ENCODE results near the gene PLBD2. TPM values are rescaled to one million over a fixed set of nuclear protein-coding genes. Genes with fewer than 3 reads are reported as not detected.
"Not testable (repeated sequence)": the region's sequence is repeated elsewhere in the genome, so short reads cannot be mapped to it uniquely, and the experiment has no call there.

PLBD2 gene
- total RNA-seq, 1 donor from 2014 or later = 31.8 TPM

DNA sequence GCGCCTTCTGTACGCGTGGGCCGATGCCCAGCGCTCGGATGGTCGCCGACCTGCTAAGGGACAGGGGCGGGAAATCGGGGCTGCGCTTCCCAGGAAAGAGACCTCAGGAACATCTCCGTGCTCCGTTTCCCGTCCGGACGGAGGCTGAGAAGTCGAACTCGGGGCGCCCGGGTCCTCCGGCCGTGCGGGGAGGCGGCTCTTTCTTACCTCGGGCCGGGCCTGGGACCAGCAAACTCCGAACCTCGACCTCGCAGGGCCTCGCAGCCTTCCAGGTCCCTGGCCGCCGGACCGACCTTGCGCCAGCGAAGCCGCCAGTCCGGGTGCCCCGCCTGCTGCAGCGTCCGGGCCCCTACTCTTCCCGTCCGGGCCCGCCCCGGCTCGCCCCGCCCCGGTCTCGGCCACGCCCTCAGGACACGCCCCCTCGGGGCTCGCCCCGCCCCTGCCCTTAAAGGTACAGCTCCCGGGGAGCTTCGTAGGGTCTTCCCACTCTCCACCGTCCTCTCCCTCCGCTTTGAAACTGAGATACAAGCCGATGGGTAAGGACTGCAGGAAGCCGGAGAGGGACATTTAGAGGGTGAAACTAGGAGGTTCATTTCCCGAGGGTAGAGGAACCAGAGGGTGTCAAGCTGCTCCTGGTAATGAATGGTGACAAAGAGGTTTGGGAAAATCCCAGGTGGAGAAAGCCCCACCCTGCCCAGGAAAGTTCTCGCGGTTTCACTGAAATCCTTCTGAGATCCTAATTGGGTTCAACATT, 23.4 kb upstream of the PLBD2 start, which contains the start of gene SLC8B1:
TSS of gene SLC8B1 (minus strand) at position 324 of the 754 bp plus-strand sequence. CDS start 2,231 bp downstream, outside the sequence.
- DNase-seq (ENCODE audit: low spot score) = peak; percentile 91

DNA sequence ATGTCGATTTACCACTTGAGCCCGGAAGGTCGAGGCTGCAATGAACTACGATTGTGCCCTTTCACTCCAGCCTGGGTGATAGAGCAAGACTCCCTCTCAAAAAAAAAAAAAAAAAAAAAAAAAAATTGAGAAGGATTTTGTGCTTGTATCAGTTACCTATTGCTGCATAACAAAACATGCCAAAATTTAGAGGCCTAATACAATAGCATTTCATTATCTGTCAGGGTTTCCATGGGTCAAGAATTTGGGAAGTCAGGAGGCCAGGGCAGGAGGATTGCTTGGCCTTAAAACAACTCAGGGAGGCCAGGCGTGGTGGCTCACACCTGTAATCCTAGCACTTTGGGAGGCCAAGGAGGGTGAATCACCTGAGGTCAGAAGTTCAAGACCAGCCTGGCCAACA, 18.8 kb upstream of the PLBD2 start:
- DNase-seq (ENCODE audit: low spot score) = no peak

DNA sequence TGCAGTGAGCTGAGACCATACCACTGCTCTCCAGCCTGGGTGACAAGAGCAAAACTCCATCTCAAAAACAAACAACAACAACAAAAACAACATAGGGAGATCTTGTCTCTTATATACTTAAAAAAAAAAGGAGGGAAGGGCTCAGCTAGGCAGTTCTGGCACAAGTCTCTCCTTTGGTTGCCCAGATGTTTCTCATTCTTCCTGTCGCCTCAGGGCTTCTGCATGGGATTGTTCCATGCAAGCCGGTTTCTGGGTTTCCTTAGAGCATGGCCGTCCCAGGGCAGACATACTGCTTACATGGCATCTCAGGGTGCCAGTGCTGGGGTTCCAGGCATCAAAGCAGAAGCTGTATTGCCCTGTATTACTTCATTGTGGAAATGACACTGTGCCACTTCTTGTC, 18.3 kb upstream of the PLBD2 start:
- no peak for DNase-seq (ENCODE audit: low spot score)

DNA sequence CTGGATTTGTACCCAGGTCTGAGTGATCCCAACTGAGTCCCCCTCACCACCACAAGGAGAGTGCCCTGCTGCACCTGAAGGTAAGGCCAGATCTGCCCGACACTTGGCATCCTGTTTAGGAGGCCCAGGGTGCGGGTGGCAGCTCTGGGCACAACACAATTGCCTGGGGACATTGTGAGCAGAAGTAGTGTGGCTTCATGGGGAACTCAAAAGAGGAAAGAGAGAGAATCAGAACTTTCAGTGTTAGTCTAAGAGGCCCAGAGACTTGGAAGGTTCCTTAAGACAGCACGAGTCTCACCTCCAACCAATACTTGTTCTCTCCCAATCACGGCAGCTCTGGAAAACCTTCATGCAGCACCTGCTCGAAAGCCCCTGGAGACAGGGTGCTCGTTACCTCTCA, 16.9 kb upstream of the PLBD2 start:
- DNase-seq (ENCODE audit: low spot score) = no peak

DNA sequence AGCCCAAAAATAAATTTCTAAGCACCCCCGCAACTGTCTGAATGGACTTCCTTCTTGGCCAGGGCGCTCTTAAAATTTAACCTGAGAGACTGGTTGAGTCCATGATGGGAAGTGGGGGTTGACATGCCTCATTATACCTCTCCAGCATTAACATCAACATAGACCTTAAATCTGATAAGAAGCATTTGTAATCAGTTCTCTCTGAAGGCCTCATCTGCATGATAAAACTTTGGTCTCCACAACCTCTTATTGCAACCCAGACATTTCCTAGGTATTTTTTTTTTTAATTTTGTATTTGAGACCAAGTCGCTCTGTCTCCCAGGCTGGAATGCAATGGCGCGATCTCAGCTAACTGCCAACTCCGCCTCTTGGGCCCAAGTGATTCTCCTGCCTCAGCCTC, 13.1 kb upstream of the PLBD2 start:
- DNase-seq (ENCODE audit: low spot score) = no peak

DNA sequence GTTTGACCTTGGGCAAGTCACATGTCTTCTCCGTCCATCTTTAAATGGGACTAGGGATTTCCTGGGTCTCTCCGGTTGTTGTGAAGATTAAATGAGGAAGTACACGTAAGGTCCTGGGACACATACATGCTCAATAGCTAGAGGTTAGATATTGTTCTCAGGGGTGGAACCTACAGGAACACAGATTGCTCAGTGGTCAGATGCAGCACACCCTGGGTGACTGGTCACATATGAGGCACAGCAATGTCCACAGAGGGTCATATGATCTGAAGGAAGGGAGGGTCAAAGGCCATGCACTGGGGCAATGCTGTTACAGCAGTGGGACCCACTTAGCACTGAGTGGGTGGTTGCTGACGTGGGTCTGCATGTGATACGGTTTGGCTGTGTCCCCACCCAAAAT, 12.0 kb upstream of the PLBD2 start:
- DNase-seq (ENCODE audit: low spot score) = no peak

DNA sequence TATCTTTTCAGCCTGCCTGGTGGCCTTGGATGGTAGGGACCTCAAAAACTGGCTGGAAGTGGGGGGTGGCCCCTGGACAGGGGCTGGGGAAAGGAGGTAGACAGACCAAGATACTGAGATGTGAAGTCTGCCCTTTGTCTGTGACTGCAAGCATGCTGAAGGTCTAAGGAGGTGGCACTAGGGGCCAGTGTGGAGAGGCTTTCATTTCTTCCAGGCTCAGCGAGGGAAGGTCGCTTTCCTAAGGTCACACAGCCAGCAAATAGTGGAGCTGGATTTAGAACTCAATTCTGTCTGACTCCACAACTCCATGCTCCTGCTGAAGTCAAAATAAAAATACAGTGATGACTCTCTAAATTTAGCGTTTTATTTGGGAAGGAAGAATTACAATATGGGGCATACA, 11.3 kb upstream of the PLBD2 start:
- DNase-seq (ENCODE audit: low spot score) = no peak

DNA sequence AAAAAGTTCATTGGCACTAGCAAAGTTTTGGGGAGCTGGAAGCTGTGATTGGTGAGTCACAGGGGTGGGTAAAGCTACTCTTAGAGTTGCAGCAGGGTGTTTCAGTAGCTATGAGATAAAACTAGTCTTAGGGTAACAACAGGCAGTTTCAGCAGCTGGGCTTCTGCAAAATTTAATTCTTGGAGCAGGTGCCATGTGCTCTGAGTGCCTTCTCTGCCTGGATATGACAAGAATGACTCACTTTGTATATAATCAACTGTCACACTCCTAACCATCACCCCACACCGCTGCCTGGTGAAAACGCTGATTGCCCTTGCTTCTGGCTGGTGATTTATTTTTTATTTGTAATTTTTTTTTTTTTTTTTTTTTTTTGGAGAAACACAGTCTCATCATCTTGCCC, 10.5 kb upstream of the PLBD2 start:
- no peak for DNase-seq (ENCODE audit: low spot score)

DNA sequence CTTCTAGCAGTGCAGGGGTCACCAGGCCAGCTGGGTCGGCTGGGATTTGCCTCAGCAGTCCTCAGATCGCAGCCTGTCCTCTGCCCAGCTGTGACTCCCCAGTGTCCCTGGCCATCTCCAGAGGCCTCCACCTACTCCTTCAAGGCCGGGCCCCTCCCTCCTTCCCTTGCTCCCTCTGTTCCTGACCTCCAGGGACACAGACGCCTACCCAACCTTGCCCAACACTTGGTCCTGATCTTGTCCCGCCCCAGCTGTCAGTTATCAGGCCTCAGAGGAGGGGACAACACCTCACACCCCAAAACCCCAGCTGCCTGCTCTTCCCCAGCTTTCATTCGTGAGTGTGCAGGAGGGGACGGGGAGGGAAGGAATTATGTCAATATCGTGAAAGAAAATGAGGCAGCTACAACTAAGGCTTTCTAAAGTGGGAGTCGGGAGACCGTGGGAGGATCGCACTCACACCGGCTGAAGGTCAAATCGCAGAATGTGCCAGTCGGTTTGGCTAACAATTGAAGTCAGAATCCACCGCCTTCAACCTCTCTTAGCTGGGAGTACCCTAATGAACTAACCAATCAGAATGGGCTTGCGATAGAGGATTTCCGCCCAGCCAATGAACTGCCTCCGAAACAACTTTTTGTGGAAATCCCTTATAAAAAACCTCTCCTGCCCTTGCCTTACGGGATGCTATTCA, 9.4 kb upstream of the PLBD2 start:
- DNase-seq (ENCODE audit: low spot score) = no peak

DNA sequence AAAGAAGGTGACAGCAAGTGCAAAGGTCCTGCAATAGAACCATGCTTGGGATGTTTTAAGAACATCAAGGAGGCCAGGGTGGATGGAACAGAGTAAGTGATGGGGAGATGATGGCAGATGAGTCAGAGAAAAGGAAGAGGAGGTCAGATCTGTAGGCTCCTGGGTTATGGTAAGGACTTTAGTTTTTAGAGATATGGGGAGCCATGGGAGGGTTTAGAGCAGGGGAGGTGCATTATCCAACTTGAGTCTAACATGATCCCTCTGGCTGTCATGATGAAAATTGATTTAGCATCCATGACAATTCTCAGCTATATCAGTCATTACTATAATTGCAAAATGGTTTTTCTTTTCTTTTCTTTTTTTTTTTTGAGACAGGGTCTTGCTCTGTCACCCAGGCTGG, 7.3 kb upstream of the PLBD2 start:
- DNase-seq (ENCODE audit: low spot score) = no peak

DNA sequence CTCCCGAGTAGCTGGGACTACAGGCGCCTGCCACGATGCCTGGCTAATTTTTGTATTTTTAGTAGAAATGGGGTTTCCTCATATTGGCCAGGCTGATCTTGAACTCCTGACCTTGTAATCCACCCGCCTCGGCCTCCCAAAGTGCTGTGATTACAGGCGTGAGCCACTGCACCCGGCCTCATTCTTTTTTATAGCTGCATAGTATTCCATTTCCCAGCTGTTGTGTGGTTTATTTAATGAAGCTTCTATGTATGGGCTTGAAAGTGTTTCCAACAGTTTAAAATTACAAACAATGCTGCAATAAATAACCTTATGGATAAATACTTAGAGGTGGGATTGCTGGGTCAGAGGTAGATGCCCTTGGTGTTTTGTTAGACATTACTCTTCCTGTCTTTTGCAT, 4.2 kb upstream of the PLBD2 start:
- not testable (repeated sequence) for DNase-seq (ENCODE audit: low spot score)

DNA sequence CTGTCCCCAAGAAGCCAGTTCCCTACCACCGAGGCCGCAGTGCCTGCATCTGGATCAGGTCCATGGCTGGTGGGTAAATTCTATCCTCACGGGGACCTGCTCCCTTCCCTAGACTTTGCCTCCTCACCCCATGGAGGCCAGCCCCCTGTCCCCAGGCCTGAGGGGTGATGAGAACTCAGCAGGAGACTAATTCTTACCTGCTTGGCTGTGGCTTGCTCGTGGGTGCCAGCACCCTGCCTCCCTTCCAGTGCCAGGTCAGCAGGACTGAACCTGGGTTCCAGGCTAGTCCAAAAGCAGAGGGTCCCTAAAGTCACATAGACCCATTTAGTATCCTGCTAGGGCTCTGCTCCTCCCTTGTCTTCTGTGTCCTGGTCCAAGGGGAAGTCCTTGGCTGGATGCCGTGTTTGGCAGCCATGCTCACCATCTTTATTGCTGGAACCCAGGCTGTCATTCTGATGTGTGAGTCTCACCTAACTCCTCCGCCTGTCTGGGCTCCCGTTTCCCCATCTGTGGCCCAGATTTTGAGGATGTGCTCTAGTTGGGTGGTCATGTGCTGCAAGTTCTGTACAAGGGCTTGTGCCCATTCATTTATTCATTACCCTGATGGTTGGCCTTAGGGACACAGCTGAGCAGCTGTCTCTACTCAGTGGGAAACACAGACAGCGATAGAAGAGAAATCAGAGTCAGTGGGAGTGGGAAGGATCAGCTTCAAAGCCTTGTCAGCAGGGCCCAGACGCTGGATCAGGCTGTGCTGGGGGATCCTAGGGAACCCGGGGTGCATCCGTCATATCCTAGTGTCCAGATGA, 949 bp downstream of the PLBD2 start:
- peak; percentile 63 for DNase-seq (ENCODE audit: low spot score)

DNA sequence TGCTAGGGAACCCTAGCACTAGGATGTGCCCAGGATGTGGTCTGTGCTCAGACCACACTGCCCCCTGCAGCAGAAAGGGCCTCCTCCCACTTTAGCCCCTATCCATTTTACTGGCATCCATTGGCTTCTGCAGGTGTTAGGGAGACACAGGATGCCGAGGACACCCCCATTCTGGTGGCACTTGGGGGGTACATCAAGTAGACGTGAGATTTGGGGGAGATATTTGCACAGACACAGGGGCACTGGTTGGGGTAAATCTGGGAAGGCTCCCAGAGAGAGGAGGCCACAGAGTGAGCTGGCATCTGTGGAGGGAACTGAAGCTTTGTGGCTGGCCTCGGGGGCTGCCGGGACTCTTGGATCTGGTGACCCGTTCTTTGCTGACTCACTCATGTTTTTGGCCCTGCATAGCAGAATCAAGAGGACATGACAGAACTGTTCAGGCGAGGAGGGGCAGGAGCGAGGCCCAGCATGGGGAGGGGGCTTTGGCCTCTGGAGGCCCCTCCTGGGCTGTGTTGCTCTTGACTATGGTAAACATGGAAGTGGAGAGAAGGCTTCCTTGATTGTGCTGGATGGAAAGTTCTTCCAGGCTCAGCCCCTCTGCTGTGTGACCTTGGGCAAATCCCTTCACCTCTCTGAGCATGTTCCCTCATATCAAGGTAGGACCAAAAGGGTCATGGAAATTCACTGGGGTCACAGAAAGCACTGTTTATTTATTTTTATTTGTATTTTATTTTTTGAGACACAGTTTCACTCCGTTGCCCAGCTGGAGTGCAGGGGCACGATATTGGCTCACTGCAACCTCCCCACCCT, 1.8 kb downstream of the PLBD2 start:
- DNase-seq (ENCODE audit: low spot score) = no peak

DNA sequence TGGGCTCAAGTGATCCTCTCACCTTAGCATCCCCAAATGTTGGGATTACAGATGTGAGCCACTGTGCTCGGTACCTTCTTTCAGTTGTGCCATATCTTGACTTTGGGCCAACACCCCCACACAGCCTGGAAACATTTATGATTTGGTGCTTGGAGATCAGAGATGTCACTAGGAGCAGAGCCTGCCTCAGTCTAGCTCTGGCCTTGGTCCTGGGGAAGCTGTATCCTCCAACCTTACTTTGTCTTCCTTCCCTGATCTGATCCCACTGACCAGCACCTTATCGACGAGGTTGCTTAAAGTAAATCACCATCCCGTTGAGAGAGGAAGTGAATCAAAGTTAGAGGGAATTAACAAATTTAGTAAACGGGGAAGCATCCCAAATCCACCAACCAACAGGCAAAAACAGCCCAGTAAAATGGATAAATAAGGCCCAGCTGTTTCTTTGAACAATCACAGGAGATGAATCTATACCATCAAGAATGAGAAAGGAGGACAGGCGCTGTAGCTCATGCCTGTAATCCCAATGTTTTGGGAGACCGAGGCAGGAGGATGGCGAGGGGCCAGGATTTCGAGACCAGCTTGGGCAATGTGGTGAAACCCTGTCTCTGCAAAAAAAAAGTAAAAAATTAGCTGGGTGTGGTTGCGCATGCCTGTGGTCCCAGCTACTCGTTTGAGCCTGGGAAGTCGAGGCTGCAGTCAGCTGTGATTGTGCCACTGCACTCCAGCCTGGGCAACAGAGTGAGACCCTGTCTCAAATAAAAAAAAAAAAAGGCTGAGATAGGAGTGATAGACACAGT, 3.4 kb downstream of the PLBD2 start:
- no peak for DNase-seq (ENCODE audit: low spot score)

DNA sequence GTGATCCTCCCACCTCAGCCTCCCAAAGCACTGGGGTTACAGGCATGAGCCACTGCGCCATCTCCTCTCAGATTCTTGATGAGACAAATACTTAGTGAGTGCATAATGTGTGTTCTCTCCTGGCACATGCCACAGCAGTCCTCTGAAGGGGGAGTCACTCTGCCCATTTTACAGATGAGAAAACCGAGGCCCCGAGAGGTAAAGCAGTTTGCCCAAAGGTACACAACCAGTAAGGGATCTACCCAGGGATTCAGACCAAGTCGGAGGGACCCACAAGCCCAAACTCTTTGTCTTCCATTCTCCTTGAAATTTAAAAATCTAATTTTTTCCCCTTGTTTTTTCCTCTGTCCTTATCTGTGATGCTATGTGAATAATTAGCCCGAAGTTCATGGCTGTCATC, 6.3 kb downstream of the PLBD2 start:
- no peak for DNase-seq (ENCODE audit: low spot score)

DNA sequence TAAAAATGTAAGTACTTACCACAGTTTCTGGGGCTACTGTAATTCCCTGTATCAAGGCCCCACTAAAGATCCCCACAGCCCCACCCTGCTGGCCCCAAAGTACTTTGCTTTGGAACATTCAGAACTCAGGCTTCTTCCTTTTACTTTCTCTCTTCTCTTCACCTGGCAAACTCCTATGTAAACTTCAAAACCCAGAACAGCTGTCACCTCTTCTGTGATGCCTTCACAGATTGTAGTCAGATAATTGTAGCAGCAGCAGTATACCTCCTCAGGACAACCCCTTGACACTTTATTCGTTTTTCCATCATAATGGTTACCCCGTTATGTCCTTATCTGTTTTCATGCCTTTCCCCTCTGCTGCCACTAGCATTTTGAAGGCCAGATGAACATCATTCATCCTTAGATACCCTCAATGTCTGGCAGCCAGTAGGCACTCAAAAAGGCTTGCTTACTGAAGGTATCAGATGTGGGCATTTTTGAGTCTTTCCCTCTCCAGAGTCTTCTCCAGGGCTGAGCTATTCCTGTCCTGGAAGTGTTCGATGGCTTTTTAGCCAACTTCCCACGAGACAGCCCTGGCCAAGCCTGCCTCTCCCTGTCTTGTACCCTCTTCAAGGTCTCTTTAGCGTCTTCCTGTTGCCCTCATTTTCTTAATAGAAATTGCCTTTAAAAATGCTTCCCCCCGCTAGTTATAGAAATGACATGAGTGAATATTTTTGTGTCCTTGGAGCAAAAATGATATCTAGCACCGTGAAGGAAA, 7.4 kb downstream of the PLBD2 start:
- DNase-seq (ENCODE audit: low spot score) = no peak

DNA sequence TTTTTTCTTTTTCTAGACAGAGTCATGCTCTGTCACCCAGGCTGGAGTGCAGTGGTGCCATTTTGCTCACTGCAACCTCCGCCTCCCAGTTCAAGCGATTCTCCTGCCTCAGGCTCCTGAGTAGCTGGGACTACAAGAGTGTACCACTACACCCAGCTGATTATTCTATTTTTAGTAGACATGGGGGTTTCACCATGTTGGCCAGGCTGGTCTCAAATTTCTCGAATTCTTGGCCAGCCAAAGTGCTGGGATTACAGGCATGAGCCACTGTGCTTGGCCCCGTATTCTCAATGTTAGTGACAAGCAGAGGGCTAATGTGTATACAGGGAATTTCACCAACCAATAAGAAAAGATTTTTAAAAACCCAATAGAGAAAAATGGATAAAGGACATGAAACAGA, 8.4 kb downstream of the PLBD2 start:
- no peak for DNase-seq (ENCODE audit: low spot score)

DNA sequence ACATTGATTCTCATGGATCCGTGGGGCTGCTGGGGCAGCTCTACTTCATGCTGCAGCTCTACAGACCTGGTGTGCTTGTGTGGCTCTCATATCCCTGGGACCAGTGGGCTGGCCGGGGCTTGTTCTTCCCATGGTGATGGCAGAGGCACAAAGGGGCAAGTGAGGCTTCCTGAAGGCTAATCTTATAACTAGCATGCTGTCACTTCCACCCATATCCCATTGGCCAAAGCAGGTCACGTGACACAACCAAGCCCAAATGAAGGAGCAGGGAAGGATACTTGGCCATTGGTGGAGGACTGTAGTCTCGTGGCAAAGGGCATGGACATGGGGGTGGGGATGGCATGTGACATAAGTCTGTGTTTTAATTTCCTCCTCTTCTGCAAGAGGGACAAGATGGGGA, 9.9 kb downstream of the PLBD2 start:
- DNase-seq (ENCODE audit: low spot score) = no peak

DNA sequence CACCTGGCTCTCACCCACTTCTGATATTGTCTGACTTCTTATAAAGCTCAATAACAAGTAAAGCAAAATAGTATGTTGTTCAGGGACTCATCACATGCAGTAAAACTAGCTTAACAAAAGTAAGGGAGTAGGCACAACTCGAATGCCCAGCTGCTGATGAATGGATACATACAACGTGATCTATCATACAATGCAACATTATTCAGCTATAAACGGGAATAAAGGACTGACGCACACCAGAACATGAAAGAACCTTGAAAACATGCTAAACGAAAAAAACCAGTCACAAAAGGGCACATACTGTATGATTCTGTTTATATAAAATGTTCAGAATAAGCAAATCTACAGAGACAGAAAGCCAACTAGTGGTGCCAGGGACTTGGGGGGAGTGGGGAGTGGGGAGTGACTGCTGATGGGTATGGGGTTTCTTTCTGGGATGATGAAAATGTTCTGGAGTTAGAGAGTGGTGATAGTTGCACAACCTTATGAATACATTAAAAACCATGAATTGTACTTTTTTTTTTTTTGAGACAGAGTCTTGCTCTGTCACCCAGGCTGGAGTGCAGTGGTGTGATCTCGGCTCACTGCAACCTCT, 11.1 kb downstream of the PLBD2 start:
- DNase-seq (ENCODE audit: low spot score) = no peak
